GM18520 (cell line): ENCODE data around the gene SGSM1.

ENCODE experiments used
- ATAC-seq: cut with Tn5 transposase; IDR thresholded peaks from one replicate; pipeline ENCODE4 v1.9.1; 2021; ENCODE audit not compliant: unreplicated experiment

Gene SGSM1

DNA sequence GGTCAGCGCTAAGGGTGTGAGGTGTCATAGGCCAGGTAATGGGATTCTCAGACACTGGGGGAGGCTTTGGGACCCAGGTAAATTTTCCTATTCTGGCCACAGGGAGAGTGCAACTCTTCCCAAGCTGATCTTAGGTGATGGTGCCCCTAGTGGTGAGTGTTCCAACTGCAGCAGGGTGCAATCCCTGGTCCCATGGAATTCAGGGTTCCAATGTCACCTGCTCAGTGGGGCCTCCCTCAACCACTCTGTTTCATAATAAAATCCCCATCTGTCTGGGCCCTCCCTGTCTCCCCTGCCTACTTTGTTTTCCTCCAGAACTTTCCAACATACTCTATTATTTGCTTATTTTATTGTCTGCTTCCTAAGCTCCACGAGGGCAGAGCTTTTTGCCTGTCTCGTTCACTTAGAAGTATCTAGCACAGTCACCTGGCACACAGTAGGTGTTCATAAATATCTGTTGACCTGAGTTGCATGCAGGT lies 2.9 kb upstream of the SGSM1 start:
- no peak for ATAC-seq

DNA sequence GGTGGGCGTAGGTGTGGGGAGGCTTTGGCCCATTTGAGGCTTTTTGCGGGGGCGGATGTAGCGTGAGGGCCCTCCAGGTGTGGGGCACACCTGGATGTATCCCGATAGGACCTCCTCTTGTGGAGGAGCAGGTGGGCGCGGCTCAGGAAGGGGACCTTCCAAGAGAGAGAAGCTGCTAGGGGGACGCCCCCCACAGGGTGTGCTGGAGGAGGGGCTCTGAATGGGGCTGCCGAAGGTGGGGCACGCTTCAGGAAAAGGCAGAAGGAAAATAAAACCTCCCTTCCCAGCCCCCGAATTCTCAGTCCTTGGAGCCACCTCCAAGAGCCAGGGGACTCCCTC lies 621 bp downstream of the SGSM1 start:
- ATAC-seq: no peak

DNA sequence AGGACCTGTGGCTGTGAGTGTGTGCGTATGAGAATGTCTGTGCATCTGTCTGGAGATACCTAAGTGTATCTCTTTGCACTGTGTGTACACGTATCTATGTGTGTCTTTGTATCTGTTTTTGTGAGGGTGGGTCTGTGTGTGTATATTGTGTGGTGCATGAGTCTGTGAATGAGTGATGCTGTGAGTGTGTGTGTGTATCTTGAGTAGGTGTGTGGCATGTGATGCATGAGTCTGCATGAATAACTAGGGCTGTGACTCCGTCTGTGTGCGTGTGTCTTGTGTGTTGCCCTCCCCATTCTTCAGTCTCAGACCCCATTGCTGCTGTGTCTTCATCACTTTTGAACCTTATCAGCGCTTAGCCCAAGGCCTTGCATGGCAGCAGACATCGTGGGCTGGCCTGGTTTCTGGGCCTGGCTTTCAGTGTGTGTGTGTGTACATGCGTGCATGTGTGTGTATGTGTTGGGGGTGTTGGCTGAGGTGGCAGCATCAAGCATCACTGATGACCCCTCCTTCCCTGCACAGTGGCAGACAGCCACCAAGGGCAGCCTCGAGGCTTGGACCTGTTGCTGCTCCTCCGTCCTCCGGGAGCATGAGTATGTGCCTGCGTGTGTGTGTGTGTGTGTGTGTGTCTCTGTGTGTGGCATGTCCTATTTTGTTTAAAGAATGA lies 1.4 kb downstream of the SGSM1 start:
- ATAC-seq: no peak

- ATAC-seq: no peak
Measured at GRCh38 chr22:24809331-24809730, 3.3 kb downstream of the SGSM1 start.

- no peak for ATAC-seq
Measured at GRCh38 chr22:24810043-24810749, 4.2 kb downstream of the SGSM1 start.

DNA sequence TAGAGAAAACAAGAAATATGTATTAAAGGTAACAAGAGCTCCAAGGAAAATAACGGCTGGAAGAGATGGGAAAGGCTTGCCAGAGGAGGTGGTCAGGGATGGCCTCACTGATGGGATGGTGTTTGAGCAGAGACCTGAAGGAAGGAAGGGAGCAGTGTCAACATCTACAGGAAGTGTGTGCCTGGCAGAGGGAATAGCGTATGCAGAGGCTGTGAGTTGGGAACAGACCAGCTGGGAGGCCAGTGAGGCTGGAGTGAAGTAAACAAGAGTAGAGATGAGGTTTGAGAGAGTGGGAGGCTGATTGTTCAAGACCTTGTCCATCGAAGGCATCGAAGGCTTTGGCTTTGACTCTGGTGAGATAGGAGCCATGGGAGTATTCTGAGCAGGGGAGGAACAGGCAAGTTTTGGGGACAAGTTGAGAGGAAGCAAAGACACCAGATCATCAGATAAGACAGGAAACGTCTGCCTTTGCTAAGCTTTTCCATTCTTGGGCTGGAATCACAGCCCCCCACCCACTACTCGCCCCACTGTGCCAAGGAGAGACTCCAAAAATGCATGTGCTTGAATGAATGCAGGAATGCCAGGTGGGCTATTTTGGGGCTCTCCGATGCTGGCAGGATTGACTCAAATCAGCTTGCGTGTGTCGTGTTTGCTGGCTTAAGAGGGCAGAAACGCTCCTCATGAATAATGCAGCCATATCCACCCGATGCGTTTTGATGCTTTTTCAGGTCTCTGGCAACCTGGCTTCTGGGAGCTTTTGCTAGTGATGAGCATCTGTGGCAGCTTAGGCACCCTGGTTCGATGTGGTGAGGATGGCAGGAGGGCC lies 7.2 kb downstream of the SGSM1 start:
- no peak for ATAC-seq

- ATAC-seq: no peak
Measured at GRCh38 chr22:24813861-24814770, 8.1 kb downstream of the SGSM1 start.

- ATAC-seq: no peak
Measured at GRCh38 chr22:24816806-24817205, 10.8 kb downstream of the SGSM1 start.

DNA sequence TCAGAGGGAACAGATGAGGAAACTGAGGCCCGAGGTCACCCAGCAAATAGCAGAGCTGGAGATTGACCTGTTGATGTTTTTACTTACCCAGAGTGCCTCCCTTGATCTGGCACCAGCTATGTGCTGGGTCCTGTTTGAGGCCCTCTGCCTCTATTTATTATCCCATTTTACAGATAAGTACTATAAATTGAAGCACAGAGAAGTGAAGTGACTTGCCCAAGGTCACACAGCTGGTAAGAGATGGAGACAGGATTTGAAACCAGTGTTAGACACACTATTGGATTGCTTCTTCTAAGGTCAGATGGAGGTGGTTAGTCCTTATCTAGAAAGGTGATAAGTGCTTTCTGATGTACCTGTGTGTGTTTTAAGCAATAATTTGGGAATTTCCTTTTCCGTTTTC lies 13.5 kb downstream of the SGSM1 start:
- ATAC-seq: no peak

GRCh38 chr22:24819911-24820461 lies 14.0 kb downstream of the SGSM1 start:
- ATAC-seq: no peak

- no peak for ATAC-seq
Measured at GRCh38 chr22:24822471-24822870, 16.5 kb downstream of the SGSM1 start.

GRCh38 chr22:24823787-24824186 lies 17.8 kb downstream of the SGSM1 start:
- ATAC-seq: no peak

GRCh38 chr22:24824250-24824649 lies 18.2 kb downstream of the SGSM1 start:
- ATAC-seq: no peak

- ATAC-seq: no peak
Measured at GRCh38 chr22:24824915-24825314, 18.9 kb downstream of the SGSM1 start.

GRCh38 chr22:24826710-24827285 lies 20.8 kb downstream of the SGSM1 start:
- ATAC-seq: no peak

DNA sequence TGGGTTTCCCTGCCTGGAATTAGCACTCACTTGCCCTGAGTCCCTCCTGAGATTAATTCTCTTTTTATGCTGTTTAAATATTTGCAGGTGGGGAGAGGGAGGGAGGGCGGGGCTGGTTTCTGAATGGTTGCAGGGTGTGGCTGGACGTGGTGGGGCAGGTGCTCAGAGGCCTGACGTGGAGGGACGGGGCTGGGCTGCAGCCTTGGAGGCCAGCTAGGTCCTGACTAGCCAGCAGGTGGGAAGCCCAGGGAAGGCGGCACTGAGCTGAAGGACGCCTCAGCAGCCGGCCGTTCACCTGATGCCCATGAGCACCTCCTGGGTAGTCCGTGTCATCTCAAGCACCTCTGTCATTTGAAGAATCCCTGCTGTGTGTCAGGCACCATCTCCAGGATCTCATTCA lies 21.3 kb downstream of the SGSM1 start:
- ATAC-seq: no peak

- no peak for ATAC-seq
Measured at GRCh38 chr22:24830205-24830979, 24.4 kb downstream of the SGSM1 start.

- ATAC-seq: no peak
Measured at GRCh38 chr22:24831687-24832086, 25.7 kb downstream of the SGSM1 start.

DNA sequence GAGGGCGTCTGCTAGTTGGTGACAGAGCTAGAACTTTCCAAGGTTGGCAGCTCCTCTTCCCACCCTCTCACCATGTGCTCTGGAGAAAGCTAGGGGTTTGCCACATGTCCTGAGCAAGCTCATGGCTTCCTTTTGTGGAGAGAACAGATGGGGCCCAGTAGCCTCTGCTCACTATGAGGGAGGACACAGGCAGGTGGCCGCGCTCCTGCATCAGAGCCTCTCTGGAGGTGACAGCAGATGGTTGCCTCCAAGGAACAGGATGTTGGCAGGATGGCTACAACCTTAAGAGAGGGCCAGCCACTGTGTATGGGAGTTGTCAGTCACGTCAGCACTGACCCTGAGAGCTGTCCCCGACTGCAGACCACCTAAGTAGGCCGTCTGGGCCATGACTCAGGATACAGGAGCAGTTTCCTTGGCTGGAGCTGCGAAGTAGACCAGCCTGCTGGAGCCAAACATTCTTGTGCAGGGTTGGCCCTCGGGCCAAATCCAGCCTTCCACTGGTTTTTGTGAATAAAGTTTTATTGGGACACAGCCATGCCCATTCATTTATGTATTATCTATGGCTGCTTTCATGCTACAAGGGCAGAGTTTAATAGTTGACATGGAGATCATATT lies 28.0 kb downstream of the SGSM1 start:
- no peak for ATAC-seq
